Activated CD8-positive, alpha-beta memory T cell treated with anti-CD3 and anti-CD28 coated beads, Interleukin-2, amount 10 ng/mL, durations not matched to agents 7 days and 5 days (primary cell): ENCODE measurements around the gene POGZ. TPM values are rescaled to one million over a fixed set of nuclear protein-coding genes. Genes with fewer than 3 reads are reported as not detected.
A peak's percentile ranks its signal among the peaks of the same experiment; 100 is the strongest.

ENCODE experiments used
- ATAC-seq: fragments of 150-1000 bp; cut with Tn5 transposase; one replicate; pipeline ENCODE4 v1.10.0; 2021; ENCODE audit warnings: moderate library complexity
- CTCF ChIA-PET: fragments of 350-600 bp; sonication (Branson Sonifier 250); formaldehyde crosslinking; loops from one replicate; lab custom pipeline; 2021; ENCODE audit warnings: antibody characterized with exemption; lab: Charles Lee
- DNase-seq: peaks from one replicate; pipeline ENCODE4 v3.0.0-alpha.2; 2020
- H3K27ac Mint-ChIP-seq: one replicate; pipeline ENCODE4 v1.8.0; 2021; ENCODE audit warnings: mild to moderate bottlenecking, mixed read lengths
- H3K27me3 Mint-ChIP-seq: one replicate; pipeline ENCODE4 v1.8.0; 2021; ENCODE audit warnings: mixed read lengths
- H3K36me3 Mint-ChIP-seq: one replicate; pipeline ENCODE4 v1.8.0; 2021; ENCODE audit warnings: mild to moderate bottlenecking, mixed read lengths
- H3K4me1 Mint-ChIP-seq: one replicate; pipeline ENCODE4 v1.8.0; 2021; ENCODE audit warnings: mixed read lengths
- H3K4me3 Mint-ChIP-seq: one replicate; pipeline ENCODE4 v1.8.0; 2021; ENCODE audit warnings: mild to moderate bottlenecking, moderate library complexity, mixed read lengths
- H3K9me3 Mint-ChIP-seq: one replicate; pipeline ENCODE4 v1.8.0; 2022; ENCODE audit warnings: low read depth, mixed read lengths
- total RNA-seq, 2 experiments: library from RNA; stranded (reverse); gene quantifications; one replicate each; pipeline ENCODE4 v1.2.3, GENCODE V29; 2021

Gene POGZ, protein sequence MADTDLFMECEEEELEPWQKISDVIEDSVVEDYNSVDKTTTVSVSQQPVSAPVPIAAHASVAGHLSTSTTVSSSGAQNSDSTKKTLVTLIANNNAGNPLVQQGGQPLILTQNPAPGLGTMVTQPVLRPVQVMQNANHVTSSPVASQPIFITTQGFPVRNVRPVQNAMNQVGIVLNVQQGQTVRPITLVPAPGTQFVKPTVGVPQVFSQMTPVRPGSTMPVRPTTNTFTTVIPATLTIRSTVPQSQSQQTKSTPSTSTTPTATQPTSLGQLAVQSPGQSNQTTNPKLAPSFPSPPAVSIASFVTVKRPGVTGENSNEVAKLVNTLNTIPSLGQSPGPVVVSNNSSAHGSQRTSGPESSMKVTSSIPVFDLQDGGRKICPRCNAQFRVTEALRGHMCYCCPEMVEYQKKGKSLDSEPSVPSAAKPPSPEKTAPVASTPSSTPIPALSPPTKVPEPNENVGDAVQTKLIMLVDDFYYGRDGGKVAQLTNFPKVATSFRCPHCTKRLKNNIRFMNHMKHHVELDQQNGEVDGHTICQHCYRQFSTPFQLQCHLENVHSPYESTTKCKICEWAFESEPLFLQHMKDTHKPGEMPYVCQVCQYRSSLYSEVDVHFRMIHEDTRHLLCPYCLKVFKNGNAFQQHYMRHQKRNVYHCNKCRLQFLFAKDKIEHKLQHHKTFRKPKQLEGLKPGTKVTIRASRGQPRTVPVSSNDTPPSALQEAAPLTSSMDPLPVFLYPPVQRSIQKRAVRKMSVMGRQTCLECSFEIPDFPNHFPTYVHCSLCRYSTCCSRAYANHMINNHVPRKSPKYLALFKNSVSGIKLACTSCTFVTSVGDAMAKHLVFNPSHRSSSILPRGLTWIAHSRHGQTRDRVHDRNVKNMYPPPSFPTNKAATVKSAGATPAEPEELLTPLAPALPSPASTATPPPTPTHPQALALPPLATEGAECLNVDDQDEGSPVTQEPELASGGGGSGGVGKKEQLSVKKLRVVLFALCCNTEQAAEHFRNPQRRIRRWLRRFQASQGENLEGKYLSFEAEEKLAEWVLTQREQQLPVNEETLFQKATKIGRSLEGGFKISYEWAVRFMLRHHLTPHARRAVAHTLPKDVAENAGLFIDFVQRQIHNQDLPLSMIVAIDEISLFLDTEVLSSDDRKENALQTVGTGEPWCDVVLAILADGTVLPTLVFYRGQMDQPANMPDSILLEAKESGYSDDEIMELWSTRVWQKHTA (N-terminal part only)
- total RNA-seq = 10 to 100 TPM; 79.6 to 83.5 TPM

DNA sequence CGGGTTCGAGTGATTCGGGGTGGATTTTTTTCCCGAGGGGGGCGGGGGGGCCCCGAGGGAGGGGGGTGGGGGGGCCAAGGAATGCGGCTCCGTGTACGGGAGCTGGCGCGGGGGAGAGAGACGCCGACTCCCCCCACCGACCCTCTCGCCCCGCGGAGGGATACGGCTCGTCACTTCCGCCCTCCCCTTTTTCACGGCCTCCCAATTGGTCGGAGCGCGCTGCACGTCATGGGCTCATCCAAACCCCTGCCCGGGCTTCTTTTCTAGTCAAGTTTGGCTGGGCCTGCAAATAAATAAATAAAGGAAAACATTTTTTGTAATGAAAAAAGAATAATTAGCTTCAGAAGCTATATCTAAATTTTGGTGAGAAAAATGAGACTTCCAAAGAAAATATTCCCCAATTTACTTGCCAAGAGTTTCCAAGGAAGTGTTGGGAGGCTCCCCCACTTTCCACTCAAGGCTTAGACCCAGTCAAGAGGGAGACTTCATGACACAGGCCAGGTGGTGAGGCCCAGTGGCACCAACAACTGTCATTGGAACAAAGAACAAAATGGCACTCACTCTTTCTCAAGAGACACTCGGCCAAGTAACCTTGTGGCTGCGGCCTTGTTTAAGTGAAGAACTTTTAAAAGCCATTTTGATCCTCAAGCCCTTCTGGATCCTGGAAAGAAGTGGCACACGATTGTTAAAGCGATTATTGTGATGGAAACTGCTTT, at the start of gene POGZ:
POGZ (minus strand) TSS at position 164 of the 716 bp plus-strand sequence. CDS start 17,290 bp downstream, outside the sequence.
- ATAC-seq (peak; percentile 85), DNase-seq (peak; percentile 96)
- peak within 1 kb of the TSS; percentile 89 for H3K27ac Mint-ChIP-seq
- H3K27me3 Mint-ChIP-seq = peaks cover 27% of the 10 kb centered on the region
- H3K4me1 Mint-ChIP-seq = peaks cover 22% of the 10 kb centered on the region
- H3K9me3 Mint-ChIP-seq = no peaks in the 10 kb centered on the region
- H3K4me3 Mint-ChIP-seq = peak within 1 kb of the TSS; percentile 85
- CTCF ChIA-PET = interaction anchor here (1.8 kb wide), 1 partner anchor 16 kb away, joined by 5 read pairs; no protein-coding TSS in a partner anchor
- H3K36me3 Mint-ChIP-seq = peaks cover 7% of the 10 kb centered on the region

DNA sequence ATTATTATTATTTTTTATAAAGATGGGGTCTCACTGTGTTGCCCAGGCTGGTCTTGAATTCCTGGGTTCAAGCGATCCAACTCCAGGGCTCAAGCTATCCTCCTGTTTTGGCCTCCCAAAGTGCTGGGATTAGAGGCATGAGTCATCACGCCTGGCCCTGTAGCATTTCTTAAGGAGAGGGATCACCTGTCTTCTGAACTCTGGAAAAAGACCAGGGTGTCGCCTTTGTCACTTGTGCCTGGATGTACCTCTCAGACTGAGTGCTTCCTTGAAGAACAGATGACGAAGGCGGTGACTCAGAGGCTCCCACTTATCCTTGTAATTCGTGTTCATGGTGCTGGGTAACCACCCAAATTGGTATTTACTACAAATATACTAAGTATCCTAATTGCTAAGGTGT, 49.5 kb upstream of the POGZ start:
- CTCF ChIA-PET = interaction anchor here (0.9 kb wide), 1 partner anchor 86 kb away, joined by 4 read pairs; no protein-coding TSS in a partner anchor
- H3K9me3 Mint-ChIP-seq = no peaks in the 10 kb centered on the region
- no peak overlapping the region for H3K27ac Mint-ChIP-seq
- DNase-seq (no peak), ATAC-seq (no peak)
- H3K27me3 Mint-ChIP-seq = peaks cover 12% of the 10 kb centered on the region
- H3K4me1 Mint-ChIP-seq = peaks cover 22% of the 10 kb centered on the region
- H3K4me3 Mint-ChIP-seq = no peak overlapping the region
- no peaks in the 10 kb centered on the region for H3K36me3 Mint-ChIP-seq

- H3K36me3 Mint-ChIP-seq = no peaks in the 10 kb centered on the region
- DNase-seq = no peak
- H3K27ac Mint-ChIP-seq = no peak overlapping the region
- CTCF ChIA-PET = interaction anchor here (0.8 kb wide), 2 partner anchors 28 to 89 kb away, joined by 3 to 5 read pairs; no protein-coding TSS in a partner anchor
- H3K27me3 Mint-ChIP-seq = peaks cover 3% of the 10 kb centered on the region
- H3K4me1 Mint-ChIP-seq = peaks cover 9% of the 10 kb centered on the region
- no peaks in the 10 kb centered on the region for H3K9me3 Mint-ChIP-seq
- ATAC-seq = no peak
- H3K4me3 Mint-ChIP-seq = no peak overlapping the region
These were observed 45.5 kb upstream of the POGZ start for GRCh38 chr1:151504759-151505158.

DNA sequence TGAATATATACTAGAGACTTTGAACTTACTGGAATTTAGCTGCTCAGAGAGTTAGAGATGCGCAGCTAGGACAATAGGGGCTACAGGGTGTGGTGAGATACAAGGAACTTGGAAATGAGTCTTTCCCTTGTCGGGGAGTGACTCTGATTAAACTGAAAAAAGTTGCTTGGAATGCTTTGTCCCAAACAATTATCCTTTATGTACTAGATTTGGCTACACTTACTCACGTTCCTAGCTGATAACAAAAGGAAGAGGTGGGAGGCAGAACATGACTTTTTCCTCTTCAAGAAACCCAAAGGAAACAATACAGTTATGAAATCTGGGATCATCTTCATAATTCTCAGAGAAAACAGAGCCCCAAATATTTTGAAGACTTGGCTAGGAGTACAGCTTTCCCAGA, 45.0 kb upstream of the POGZ start:
- ATAC-seq = no peak
- Mint-ChIP-seq H3K4me3 (no peak overlapping the region), H3K36me3 (no peaks in the 10 kb centered on the region), H3K27me3 (peaks cover 3% of the 10 kb centered on the region), H3K27ac (no peak overlapping the region), H3K4me1 (peaks cover 9% of the 10 kb centered on the region), H3K9me3 (no peaks in the 10 kb centered on the region)
- CTCF ChIA-PET = interaction anchor here (0.8 kb wide), 2 partner anchors 27 to 90 kb away, joined by 3 to 5 read pairs; no protein-coding TSS in a partner anchor
- no peak for DNase-seq

- H3K36me3 Mint-ChIP-seq = no peaks in the 10 kb centered on the region
- H3K27ac Mint-ChIP-seq = no peak overlapping the region
- peaks cover 6% of the 10 kb centered on the region for H3K27me3 Mint-ChIP-seq
- ATAC-seq = no peak
- DNase-seq = no peak
- H3K4me1 Mint-ChIP-seq = peaks cover 9% of the 10 kb centered on the region
- no peak overlapping the region for H3K4me3 Mint-ChIP-seq
- CTCF ChIA-PET = no interaction called here
- H3K9me3 Mint-ChIP-seq = no peaks in the 10 kb centered on the region
These were observed 43.8 kb upstream of the POGZ start for GRCh38 chr1:151502859-151503780.

- H3K36me3 Mint-ChIP-seq = no peaks in the 10 kb centered on the region
- CTCF ChIA-PET = no interaction called here
- no peaks in the 10 kb centered on the region for H3K9me3 Mint-ChIP-seq
- ATAC-seq (no peak), DNase-seq (no peak)
- H3K4me1 Mint-ChIP-seq = peaks cover 9% of the 10 kb centered on the region
- no peak overlapping the region for H3K4me3 Mint-ChIP-seq
- H3K27me3 Mint-ChIP-seq = peaks cover 6% of the 10 kb centered on the region
- no peak overlapping the region for H3K27ac Mint-ChIP-seq
These were observed 42.9 kb upstream of the POGZ start for GRCh38 chr1:151502035-151502700.

- DNase-seq (no peak), ATAC-seq (no peak)
- Mint-ChIP-seq H3K27ac (no peak overlapping the region), H3K4me1 (peaks cover 9% of the 10 kb centered on the region), H3K4me3 (no peak overlapping the region), H3K36me3 (no peaks in the 10 kb centered on the region), H3K9me3 (no peaks in the 10 kb centered on the region), H3K27me3 (peaks cover 6% of the 10 kb centered on the region)
- CTCF ChIA-PET = no interaction called here
These were observed 42.2 kb upstream of the POGZ start for GRCh38 chr1:151501474-151501873.

DNA sequence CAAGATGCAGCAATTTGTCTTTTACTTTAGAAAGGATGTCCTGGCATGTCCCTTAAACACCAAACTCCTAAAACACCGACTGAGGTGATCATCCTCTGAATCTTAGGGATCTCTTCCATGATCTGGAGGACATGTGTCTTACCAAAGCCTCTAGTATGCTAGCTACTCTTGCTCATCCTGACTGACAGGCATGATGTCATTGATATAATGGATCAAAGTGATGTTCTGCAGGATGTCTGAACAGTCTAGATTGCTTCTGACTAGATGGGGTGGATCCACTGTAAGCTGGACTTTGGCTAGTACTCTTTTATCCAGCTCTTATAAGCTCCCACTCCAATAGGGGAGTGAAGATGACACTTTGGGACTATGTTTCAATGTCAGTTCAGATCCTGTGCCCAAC, 40.6 kb upstream of the POGZ start:
- Mint-ChIP-seq H3K36me3 (no peaks in the 10 kb centered on the region), H3K9me3 (no peaks in the 10 kb centered on the region), H3K27ac (no peak overlapping the region), H3K4me1 (peaks cover 8% of the 10 kb centered on the region), H3K4me3 (no peak overlapping the region), H3K27me3 (peaks cover 3% of the 10 kb centered on the region)
- ATAC-seq = no peak
- DNase-seq = no peak
- CTCF ChIA-PET = no interaction called here

DNA sequence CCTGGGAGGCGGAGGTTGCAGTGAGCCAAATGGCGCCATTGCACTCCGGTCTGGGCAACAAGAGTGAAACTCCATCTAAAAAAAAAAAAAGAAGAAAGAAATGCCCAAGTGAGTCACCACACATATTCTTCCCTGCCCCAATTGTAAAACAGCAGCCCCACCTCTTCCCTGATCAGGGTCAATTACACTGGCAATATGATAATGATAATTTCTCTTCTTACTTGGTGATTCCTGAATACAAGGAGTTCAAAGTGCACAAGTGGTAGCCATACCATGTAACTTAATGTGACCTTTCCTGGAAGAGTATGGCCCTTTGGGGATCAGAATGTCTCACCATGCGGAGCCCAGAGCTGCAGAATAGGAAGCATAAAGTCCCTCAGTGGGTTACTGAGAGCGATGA, 40.1 kb upstream of the POGZ start:
- DNase-seq (no peak), ATAC-seq (no peak)
- Mint-ChIP-seq H3K27me3 (peaks cover 3% of the 10 kb centered on the region), H3K4me1 (peaks cover 12% of the 10 kb centered on the region), H3K27ac (no peak overlapping the region), H3K36me3 (no peaks in the 10 kb centered on the region), H3K4me3 (no peak overlapping the region), H3K9me3 (no peaks in the 10 kb centered on the region)
- CTCF ChIA-PET = no interaction called here

- Mint-ChIP-seq H3K27me3 (peaks cover 3% of the 10 kb centered on the region), H3K4me3 (no peak overlapping the region), H3K36me3 (no peaks in the 10 kb centered on the region), H3K9me3 (no peaks in the 10 kb centered on the region), H3K27ac (no peak overlapping the region), H3K4me1 (peaks cover 5% of the 10 kb centered on the region)
- no peak for ATAC-seq
- DNase-seq = no peak
- CTCF ChIA-PET = interaction anchor here (0.8 to 1.2 kb wide), 2 partner anchors 40 to 58 kb away, joined by 3 read pairs; no protein-coding TSS in a partner anchor
These were observed 36.0 kb upstream of the POGZ start for GRCh38 chr1:151495316-151495715.

GRCh38 chr1:151494741-151495281, 35.5 kb upstream of the POGZ start:
- no peak overlapping the region for H3K4me3 Mint-ChIP-seq
- H3K27me3 Mint-ChIP-seq = peaks cover 3% of the 10 kb centered on the region
- no peak for DNase-seq
- H3K36me3 Mint-ChIP-seq = no peaks in the 10 kb centered on the region
- ATAC-seq = peak; percentile 39
- CTCF ChIA-PET = interaction anchor here (0.8 to 1.2 kb wide), 3 partner anchors 40 to 81 kb away, joined by 3 read pairs; no protein-coding TSS in a partner anchor
- no peaks in the 10 kb centered on the region for H3K9me3 Mint-ChIP-seq
- peaks cover 5% of the 10 kb centered on the region for H3K4me1 Mint-ChIP-seq
- H3K27ac Mint-ChIP-seq = no peak overlapping the region
